Left lung (tissue), 10 donors: ENCODE data around the gene SEC63. TPM values are rescaled to one million over a fixed set of nuclear protein-coding genes. Genes with fewer than 3 reads are reported as not detected.

Experiments used
- ATAC-seq: fragments of 200-7000 bp; cut with Tn5 transposase; one replicate; pipeline ENCODE4 v1.9.1; 2020; ENCODE audit warnings: moderate library complexity
- DNase-seq, 4 donors: peaks; one replicate each; pipeline ENCODE4 v3.0.0-alpha.2; 2013 to 2020
- H3K27ac ChIP-seq, 2 donors: fragments of 200-600 bp; sonication (generic) in 1 of 2; one replicate each; pipeline versions ENCODE4 v1.5.0 to v1.8.0; 2020 to 2021
- H3K27me3 ChIP-seq, 2 donors: fragments of 200-600 bp; sonication (generic) in 1 of 2; one replicate each; pipeline versions ENCODE4 v1.5.0 to v1.8.0; 2020 to 2021
- H3K36me3 ChIP-seq, 2 donors: fragments of 200-600 bp; sonication (generic) in 1 of 2; one replicate each; pipeline versions ENCODE4 v1.5.0 to v1.8.0; 2020 to 2021
- H3K4me1 ChIP-seq, 2 donors: fragments of 200-600 bp; one replicate each; pipeline ENCODE4 v1.8.0; 2021
- H3K4me3 ChIP-seq, 2 donors: fragments of 200-600 bp; sonication (generic) in 1 of 2; one replicate each; pipeline versions ENCODE4 v1.5.0 to v1.8.0; 2020 to 2021; ENCODE audit warnings: mild to moderate bottlenecking in 1 of 2
- H3K9me3 ChIP-seq, 2 donors: fragments of 200-600 bp; sonication (generic) in 1 of 2; one replicate each; pipeline versions ENCODE4 v1.5.0 to v1.8.0; 2020 to 2021
- intact Hi-C, 2 donors: fragments of 100-400 bp; cut with DNase I; formaldehyde crosslinking; loops; one replicate each; pipeline versions ENCODE4 v1.11.2 to v1.14.2; 2022
- polyA plus RNA-seq, 6 donors: library from polyadenylated mRNA; unstranded; fragments of 120-200 nt; gene quantifications; one replicate each; pipeline ENCODE4 v1.2.1, GENCODE V29; 2013; ENCODE audit not compliant: insufficient read length in 6 of 6
- total RNA-seq, 2 donors: library from RNA; stranded (reverse); fragmentation: NEBNext Ultra II Directional; extraction: Animal tissue kit (Norgen Biotek cat#: 25700); gene quantifications; one replicate each; pipeline ENCODE4 v1.2.1, GENCODE V29; 2021
- TF ChIP-seq, protein P1 (sequence below), 2 donors: fragments of 200-600 bp; sonication (generic) in 1 of 2; IDR thresholded peaks; one replicate each; pipeline versions ENCODE4 v1.5.0 to v1.8.0; 2021; ENCODE audit warnings: antibody characterized with exemption in 2 of 2
- donor health status: DM: no; HTN: yes; CAD: no.
- donor health status: DM: no; HTN: no; CAD: no.

Gene SEC63
- total and polyA plus RNA-seq, 8 donors: 94.4 to 131 (median 111) TPM

DNA sequence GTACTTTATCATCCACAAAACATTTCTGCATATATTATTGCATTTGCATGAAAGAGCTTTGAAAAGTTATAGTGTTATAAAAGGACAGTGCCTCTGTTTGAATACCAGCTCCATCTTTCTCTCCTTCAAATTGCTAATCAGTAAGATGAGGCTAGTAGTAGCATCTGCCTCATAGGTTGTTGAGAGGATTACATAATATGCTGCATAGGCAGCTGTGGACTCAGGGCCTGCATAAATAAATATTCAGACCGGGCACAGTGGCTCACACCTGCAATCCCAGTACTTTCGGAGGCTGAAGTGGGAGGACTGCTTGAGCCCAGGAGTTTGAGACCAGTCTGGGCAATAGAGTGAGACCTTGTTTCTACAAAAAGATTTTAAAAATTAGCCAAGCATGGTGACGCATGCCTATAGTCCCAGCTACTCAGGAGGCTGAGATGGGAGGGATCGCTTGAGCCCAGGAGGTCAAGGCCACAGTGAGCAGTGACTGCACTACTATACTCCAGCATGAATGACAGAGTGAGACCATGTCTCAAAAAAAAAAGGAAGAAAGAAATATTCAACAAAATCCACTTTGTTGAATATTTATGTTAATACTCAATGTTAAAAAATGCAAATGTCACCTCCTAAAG is 18.3 kb upstream of the SEC63 start:
- intact Hi-C loops: no loop called here
- no peak overlapping the region for H3K27ac ChIP-seq
- no peaks in the 10 kb centered on the region for H3K36me3 ChIP-seq

DNA sequence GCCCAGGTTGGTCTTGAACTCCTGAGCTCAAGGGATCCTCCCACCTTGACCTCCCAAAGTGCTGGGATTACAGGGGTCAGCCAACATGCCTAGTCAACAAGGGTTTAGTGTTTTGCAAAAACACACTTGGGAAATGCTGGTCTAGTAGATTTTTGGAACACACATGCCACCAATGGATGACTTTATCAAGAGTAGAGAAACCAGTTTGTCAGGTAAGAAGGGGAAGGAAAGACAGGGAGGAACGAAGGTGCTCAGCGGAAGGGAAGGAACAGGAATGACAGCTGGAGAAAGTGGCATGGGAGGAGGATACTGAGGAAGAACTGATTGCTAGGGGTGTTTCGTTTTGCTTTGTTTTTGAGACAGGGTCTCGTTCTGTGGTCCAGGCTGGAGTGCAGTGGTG is 15.6 kb upstream of the SEC63 start:
- Histone ChIP-seq H3K4me1 (no peaks in the 10 kb centered on the region), H3K27ac (no peak overlapping the region), H3K36me3 (no peaks in the 10 kb centered on the region), H3K27me3 (no peaks in the 10 kb centered on the region), H3K9me3 (no peaks in the 10 kb centered on the region), H3K4me3 (no peak overlapping the region)
- intact Hi-C loops: no loop called here
- TF ChIP-seq, protein P1, sequence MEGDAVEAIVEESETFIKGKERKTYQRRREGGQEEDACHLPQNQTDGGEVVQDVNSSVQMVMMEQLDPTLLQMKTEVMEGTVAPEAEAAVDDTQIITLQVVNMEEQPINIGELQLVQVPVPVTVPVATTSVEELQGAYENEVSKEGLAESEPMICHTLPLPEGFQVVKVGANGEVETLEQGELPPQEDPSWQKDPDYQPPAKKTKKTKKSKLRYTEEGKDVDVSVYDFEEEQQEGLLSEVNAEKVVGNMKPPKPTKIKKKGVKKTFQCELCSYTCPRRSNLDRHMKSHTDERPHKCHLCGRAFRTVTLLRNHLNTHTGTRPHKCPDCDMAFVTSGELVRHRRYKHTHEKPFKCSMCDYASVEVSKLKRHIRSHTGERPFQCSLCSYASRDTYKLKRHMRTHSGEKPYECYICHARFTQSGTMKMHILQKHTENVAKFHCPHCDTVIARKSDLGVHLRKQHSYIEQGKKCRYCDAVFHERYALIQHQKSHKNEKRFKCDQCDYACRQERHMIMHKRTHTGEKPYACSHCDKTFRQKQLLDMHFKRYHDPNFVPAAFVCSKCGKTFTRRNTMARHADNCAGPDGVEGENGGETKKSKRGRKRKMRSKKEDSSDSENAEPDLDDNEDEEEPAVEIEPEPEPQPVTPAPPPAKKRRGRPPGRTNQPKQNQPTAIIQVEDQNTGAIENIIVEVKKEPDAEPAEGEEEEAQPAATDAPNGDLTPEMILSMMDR (IDR thresholded peaks at IDR 0.05): no peak
- DNase-seq (no peak), ATAC-seq (peak; percentile 46)

More for the DNA sequence above, 18.3 kb upstream of the SEC63 start:
- TF ChIP-seq, protein P1 (IDR thresholded peaks at IDR 0.05): no peak
- no peaks in the 10 kb centered on the region for H3K4me1 ChIP-seq
- ATAC-seq (no peak), DNase-seq (no peak)
- no peaks in the 10 kb centered on the region for H3K9me3 ChIP-seq
- no peak overlapping the region for H3K4me3 ChIP-seq
- no peaks in the 10 kb centered on the region for H3K27me3 ChIP-seq

DNA sequence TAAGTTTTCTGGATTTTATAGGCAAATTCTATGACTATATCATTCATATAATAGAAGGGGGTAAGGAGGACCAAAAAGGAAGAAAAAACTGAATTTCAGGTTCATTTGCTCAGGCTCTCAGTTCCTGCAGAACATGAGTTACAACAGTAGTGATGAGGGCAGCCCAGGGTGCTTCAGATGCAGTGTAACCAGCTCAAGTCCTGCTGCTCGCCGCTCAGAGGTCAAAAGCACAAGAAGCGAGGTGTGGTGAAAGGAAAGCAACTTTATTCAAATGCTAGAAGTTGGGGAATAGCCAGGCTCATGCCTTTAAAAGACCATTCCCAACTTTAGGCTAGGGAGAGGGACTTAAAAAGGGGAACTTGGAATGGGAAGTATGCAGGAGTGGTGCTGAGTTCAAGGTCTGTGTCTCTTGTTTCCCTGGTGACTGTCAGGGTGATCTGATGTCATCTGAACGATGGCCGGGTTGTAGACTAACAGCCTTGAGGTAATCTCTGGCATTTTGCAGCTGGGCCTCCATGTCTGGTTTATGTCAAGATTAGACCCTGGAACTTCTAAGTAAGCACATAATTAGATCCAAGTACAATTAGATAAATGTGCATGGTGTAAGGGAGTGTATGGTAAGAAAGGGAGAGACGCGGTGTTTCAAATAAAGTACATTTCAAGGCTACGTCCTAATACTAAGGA is 14.5 kb upstream of the SEC63 start:
- DNase-seq (no peak), ATAC-seq (no peak)
- Histone ChIP-seq H3K27ac (no peak overlapping the region), H3K4me3 (no peak overlapping the region), H3K36me3 (no peaks in the 10 kb centered on the region), H3K4me1 (no peaks in the 10 kb centered on the region), H3K27me3 (no peaks in the 10 kb centered on the region), H3K9me3 (no peaks in the 10 kb centered on the region)
- TF ChIP-seq, protein P1 (IDR thresholded peaks at IDR 0.05): no peak
- intact Hi-C loops: no loop called here

DNA sequence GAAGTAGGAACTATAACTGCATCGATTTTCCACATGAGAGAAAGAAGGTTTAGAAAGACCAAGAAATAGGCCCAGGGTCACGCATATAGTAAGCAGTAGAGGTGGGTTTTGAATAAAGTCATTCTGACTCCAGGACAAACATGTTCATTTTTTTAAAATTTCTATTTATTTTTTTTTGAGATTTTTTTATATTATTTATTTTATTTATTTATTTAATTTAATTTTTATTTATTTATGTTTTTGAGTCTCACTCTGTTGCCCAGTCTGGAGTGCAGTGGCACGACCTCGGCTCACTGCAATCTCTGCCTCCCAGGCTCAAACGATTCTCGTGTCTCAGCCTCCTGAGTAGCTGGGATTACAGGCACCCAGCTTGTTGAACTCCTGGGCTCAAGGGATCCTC is 13.2 kb upstream of the SEC63 start:
- TF ChIP-seq, protein P1 (IDR thresholded peaks at IDR 0.05): no peak
- DNase-seq: no peak
- Histone ChIP-seq H3K4me3 (no peak overlapping the region), H3K4me1 (no peaks in the 10 kb centered on the region), H3K9me3 (no peaks in the 10 kb centered on the region), H3K27me3 (no peaks in the 10 kb centered on the region), H3K36me3 (no peaks in the 10 kb centered on the region), H3K27ac (no peak overlapping the region)
- no peak for ATAC-seq
- intact Hi-C loops: no loop called here

DNA sequence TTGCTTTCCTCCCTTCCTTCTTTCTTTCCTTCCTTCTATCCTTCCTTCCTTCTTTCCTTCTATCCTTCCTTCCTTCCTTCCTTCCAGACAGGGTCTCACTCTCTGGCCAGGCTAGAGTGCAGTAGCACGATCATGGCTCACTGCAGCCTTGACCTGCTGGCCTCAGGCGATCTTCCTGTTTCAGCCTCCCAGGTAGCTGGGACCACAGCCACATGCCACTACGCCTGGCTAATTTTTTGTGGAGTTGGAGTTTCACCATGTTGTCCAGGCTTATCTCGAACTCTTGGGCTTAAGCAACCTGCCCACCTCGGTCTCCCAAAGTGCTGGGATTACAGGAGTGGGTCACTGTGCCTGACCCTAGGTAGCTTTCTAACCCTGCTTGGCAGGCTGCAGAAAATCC is 12.2 kb upstream of the SEC63 start:
- Histone ChIP-seq H3K4me1 (no peaks in the 10 kb centered on the region), H3K27me3 (no peaks in the 10 kb centered on the region), H3K27ac (no peak overlapping the region), H3K4me3 (no peak overlapping the region), H3K9me3 (no peaks in the 10 kb centered on the region), H3K36me3 (no peaks in the 10 kb centered on the region)
- ATAC-seq: no peak
- TF ChIP-seq, protein P1 (IDR thresholded peaks at IDR 0.05): no peak
- intact Hi-C loops: no loop called here
- DNase-seq: no peak
